Measurements from ENCODE around the gene BDNF.

BDNF gene

DNA sequence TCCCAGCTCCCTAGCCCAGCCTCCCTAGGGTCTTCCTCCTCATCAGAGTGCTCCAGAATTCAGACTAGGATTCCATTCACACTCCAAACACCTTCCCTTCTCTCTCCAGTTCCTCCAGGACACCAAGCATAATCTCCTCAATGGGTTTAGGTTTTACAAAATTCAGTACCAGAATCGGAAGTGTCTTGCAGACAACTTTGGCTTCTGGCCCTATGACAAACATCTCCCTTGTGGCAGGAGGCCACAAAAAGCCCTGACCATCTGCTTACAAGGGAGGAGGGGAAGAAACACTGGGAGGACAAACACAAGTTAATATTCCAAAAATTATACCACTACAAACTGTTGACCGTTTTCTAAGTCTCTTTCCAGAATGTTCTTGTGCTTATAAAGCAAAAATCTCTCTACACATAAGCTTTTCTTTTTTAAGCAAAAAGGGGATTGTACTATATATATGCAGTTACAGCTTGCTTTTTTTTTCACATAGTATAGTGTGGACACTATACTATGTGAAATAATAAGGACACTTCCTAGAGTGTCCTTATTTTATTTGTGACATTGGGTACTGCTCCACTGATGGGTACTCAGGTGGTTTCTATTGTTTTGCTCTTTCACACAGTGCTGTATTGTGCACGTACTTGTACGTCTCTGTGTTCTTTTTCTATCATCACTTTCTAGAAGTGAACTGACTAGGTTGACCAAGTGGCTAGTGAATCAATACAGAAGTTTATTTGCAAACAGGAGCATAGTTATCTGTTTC lies 78.7 kb downstream of the BDNF start:
- Histone ChIP-seq H2BK5ac (ENCODE audit: low read depth, low read length, poor library complexity, severe bottlenecking) (no peak overlapping the region), H3K9me3 (ENCODE audit: control insufficient read depth, low read length) (no peaks in the 10 kb centered on the region), H3K4me2 (ENCODE audit: low read length, poor library complexity, severe bottlenecking) (no peak overlapping the region), H3K4me1 (ENCODE audit: control insufficient read depth, insufficient read depth, low read depth, low read length) (no peaks in the 10 kb centered on the region), H4K91ac (ENCODE audit: low read length) (no peak overlapping the region), H3K4me3 (ENCODE audit: insufficient read depth in 1 of 2, low read depth in 1 of 2, low read length in 2 of 2) (no peak overlapping the region), H3K36me3 (ENCODE audit: control insufficient read depth in 1 of 2, insufficient read depth in 2 of 2, low read depth in 1 of 2, low read length in 2 of 2) (no peaks in the 10 kb centered on the region), H3K23ac (ENCODE audit: low read length in 2 of 2) (no peak overlapping the region), H2AFZ (ENCODE audit: low read depth, low read length) (no peak overlapping the region), H3K79me1 (replicated peaks; ENCODE audit: low read length, poor library complexity, severe bottlenecking) (no peaks in the 10 kb centered on the region), H3K27me3 (ENCODE audit: control insufficient read depth in 1 of 2, insufficient read depth in 1 of 2, low read length in 2 of 2) (peaks cover 4 to 11% of the 10 kb centered on the region in 2 experiments), H2BK15ac (ENCODE audit: low read depth, poor library complexity, severe bottlenecking) (no peak overlapping the region), H3K9ac (ENCODE audit: low read length) (no peak overlapping the region), H3K18ac (ENCODE audit: low read depth in 1 of 2, low read length in 2 of 2) (no peak overlapping the region), H3K14ac (ENCODE audit: low read length in 2 of 2) (no peak overlapping the region), H2BK12ac (ENCODE audit: low read length in 2 of 2) (no peak overlapping the region), H3K27ac (ENCODE audit: low read length, poor library complexity, severe bottlenecking) (no peak overlapping the region), H3K4ac (ENCODE audit: low read depth in 1 of 2, low read length in 2 of 2) (no peak overlapping the region), H2BK120ac (ENCODE audit: low read depth, low read length) (no peak overlapping the region), H2AK5ac (ENCODE audit: low read length, severe bottlenecking) (no peak overlapping the region), H4K8ac (ENCODE audit: low read length) (no peak overlapping the region)
- DNase-seq = no peak
- 95% methylated on average over 2 of the region's 4 CpGs for WGBS

DNA sequence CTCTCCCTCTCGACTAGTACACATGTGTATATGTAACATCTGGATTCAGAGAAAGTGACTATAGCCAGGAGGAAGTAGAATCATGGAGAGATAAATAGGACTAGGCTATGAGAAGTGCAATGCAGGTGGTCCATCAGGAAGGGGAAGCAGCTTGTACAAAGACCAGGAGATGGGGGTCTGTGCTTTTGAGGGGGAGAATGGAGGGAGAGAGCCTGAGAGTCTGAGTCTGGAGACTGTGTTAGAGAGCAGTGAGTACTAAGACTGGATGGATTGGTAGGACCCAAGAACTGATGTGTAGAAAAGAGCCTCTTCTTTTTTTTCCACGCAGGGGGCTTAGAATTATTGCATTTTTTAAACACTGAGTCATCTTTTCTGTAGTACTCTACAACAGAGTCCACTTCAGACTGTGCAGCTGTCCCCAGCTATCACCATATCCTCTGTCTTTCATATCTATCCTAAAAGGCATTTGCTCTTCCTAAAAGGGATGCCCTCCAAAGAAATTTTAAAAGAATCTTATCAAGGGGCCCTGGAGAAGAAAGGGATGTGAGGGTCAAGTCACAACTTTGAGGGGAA lies 80.4 kb downstream of the BDNF start:
- Histone ChIP-seq H3K4ac (ENCODE audit: low read depth in 1 of 2, low read length in 2 of 2) (no peak overlapping the region), H3K27ac (ENCODE audit: low read length, poor library complexity, severe bottlenecking) (no peak overlapping the region), H3K4me3 (ENCODE audit: insufficient read depth in 1 of 2, low read depth in 1 of 2, low read length in 2 of 2) (no peak overlapping the region), H2BK12ac (ENCODE audit: low read length in 2 of 2) (no peak overlapping the region), H2BK120ac (ENCODE audit: low read depth, low read length) (no peak overlapping the region), H2BK15ac (ENCODE audit: low read depth, poor library complexity, severe bottlenecking) (no peak overlapping the region), H3K79me1 (replicated peaks; ENCODE audit: low read length, poor library complexity, severe bottlenecking) (no peaks in the 10 kb centered on the region), H4K91ac (ENCODE audit: low read length) (no peak overlapping the region), H3K9ac (ENCODE audit: low read length) (no peak overlapping the region), H3K27me3 (ENCODE audit: control insufficient read depth in 1 of 2, insufficient read depth in 1 of 2, low read length in 2 of 2) (peaks cover 0 to 6% of the 10 kb centered on the region in 2 experiments), H3K4me2 (ENCODE audit: low read length, poor library complexity, severe bottlenecking) (no peak overlapping the region), H2BK5ac (ENCODE audit: low read depth, low read length, poor library complexity, severe bottlenecking) (no peak overlapping the region), H3K4me1 (ENCODE audit: control insufficient read depth, insufficient read depth, low read depth, low read length) (no peaks in the 10 kb centered on the region), H3K18ac (ENCODE audit: low read depth in 1 of 2, low read length in 2 of 2) (no peak overlapping the region), H2AK5ac (ENCODE audit: low read length, severe bottlenecking) (no peak overlapping the region), H3K36me3 (ENCODE audit: control insufficient read depth in 1 of 2, insufficient read depth in 2 of 2, low read depth in 1 of 2, low read length in 2 of 2) (no peaks in the 10 kb centered on the region), H3K9me3 (ENCODE audit: control insufficient read depth, low read length) (no peaks in the 10 kb centered on the region), H2AFZ (ENCODE audit: low read depth, low read length) (no peak overlapping the region), H3K23ac (ENCODE audit: low read length in 2 of 2) (no peak overlapping the region), H4K8ac (ENCODE audit: low read length) (no peak overlapping the region), H3K14ac (ENCODE audit: low read length in 2 of 2) (no peak overlapping the region)
- DNase-seq = peak; percentile 15
- 0% methylated on average over 1 of the region's 2 CpGs for WGBS

DNA sequence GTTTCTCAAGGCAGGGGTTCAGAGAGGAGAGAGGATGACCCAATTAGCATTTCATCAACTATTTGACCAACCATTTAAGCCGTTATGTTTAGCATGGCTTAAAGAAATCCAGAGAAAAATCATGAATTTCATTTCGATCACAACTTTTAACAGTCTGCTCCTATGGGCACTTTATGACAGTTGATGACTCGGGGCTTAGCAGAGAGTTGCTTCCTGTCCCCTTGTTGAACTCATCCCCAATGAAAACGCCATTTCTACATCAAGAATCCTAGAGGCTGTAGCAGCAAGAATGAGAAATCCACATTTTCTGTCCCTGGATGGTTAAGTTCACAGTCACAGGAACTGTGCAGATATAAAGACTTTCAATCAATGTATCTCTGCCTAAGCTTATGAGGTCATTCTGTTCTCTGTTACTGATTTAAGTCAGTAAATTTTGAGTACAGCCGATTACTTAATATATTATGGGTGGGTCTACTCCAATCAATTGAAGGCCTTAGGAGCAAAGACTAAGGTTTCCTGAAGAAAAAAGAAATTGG lies 81.1 kb downstream of the BDNF start:
- no peaks in the 10 kb centered on the region for H3K79me1 ChIP-seq (replicated peaks; ENCODE audit: low read length, poor library complexity, severe bottlenecking)
- H3K4me1 ChIP-seq (ENCODE audit: control insufficient read depth, insufficient read depth, low read depth, low read length) = no peaks in the 10 kb centered on the region
- no peak overlapping the region for H3K23ac ChIP-seq (ENCODE audit: low read length in 2 of 2)
- no peak overlapping the region for H4K8ac ChIP-seq (ENCODE audit: low read length)
- H3K27ac ChIP-seq (ENCODE audit: low read length, poor library complexity, severe bottlenecking) = no peak overlapping the region
- no peak overlapping the region for H3K14ac ChIP-seq (ENCODE audit: low read length in 2 of 2)
- peaks cover 0 to 6% of the 10 kb centered on the region in 2 experiments for H3K27me3 ChIP-seq (ENCODE audit: control insufficient read depth in 1 of 2, insufficient read depth in 1 of 2, low read length in 2 of 2)
- 78% methylated on average over 5 of the region's 5 CpGs for WGBS
- H3K9me3 ChIP-seq (ENCODE audit: control insufficient read depth, low read length) = no peaks in the 10 kb centered on the region
- H2BK5ac ChIP-seq (ENCODE audit: low read depth, low read length, poor library complexity, severe bottlenecking) = no peak overlapping the region
- DNase-seq = no peak
- no peak overlapping the region for H2AK5ac ChIP-seq (ENCODE audit: low read length, severe bottlenecking)
- H2BK12ac ChIP-seq (ENCODE audit: low read length in 2 of 2) = no peak overlapping the region
- H2AFZ ChIP-seq (ENCODE audit: low read depth, low read length) = no peak overlapping the region
- H3K18ac ChIP-seq (ENCODE audit: low read depth in 1 of 2, low read length in 2 of 2) = peak overlapping the region in 1 of 2 experiments; percentile 42
- no peaks in the 10 kb centered on the region for H3K36me3 ChIP-seq (ENCODE audit: control insufficient read depth in 1 of 2, insufficient read depth in 2 of 2, low read depth in 1 of 2, low read length in 2 of 2)
- no peak overlapping the region for H3K4me3 ChIP-seq (ENCODE audit: insufficient read depth in 1 of 2, low read depth in 1 of 2, low read length in 2 of 2)
- H2BK120ac ChIP-seq (ENCODE audit: low read depth, low read length) = no peak overlapping the region
- no peak overlapping the region for H2BK15ac ChIP-seq (ENCODE audit: low read depth, poor library complexity, severe bottlenecking)
- H3K4me2 ChIP-seq (ENCODE audit: low read length, poor library complexity, severe bottlenecking) = no peak overlapping the region
- no peak overlapping the region for H3K4ac ChIP-seq (ENCODE audit: low read depth in 1 of 2, low read length in 2 of 2)
- no peak overlapping the region for H3K9ac ChIP-seq (ENCODE audit: low read length)
- H4K91ac ChIP-seq (ENCODE audit: low read length) = no peak overlapping the region

DNA sequence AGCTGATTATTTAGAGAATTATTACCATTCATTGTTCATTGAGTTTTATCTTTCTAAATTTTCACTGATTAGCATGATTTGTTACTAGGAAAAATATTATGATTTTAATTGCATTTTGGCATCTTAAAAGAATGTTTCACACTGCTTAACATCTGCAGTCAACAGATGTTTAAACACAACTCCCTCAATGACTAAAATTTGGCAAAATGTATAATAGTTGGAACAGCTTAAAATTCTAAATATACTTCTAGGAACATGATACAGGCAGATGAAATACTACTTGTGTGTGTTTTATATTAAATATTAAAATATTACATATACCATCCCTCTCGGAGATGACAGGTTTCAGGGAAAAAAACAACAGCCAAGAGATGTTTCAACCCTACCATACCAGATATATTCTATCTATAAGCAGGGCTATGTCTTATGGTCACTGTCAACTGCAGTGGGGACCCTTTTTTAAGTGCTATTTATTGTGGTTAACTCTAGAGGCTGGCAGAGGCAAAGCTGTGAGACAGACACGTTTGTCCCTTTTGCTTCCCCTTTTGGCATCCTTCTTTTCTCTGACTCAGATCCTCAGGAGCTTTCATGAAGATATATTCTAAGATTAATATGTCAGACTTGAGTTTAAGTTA lies 81.9 kb downstream of the BDNF start:
- Histone ChIP-seq H3K23ac (ENCODE audit: low read length in 2 of 2) (no peak overlapping the region), H2BK15ac (ENCODE audit: low read depth, poor library complexity, severe bottlenecking) (no peak overlapping the region)

More for the DNA sequence above, 81.9 kb downstream of the BDNF start:
- no peak overlapping the region for H4K91ac ChIP-seq (ENCODE audit: low read length)
- no peaks in the 10 kb centered on the region for H3K9me3 ChIP-seq (ENCODE audit: control insufficient read depth, low read length)
- H3K4me1 ChIP-seq (ENCODE audit: control insufficient read depth, insufficient read depth, low read depth, low read length) = no peaks in the 10 kb centered on the region
- 67% methylated on average over 1 of the region's 2 CpGs for WGBS
- H3K14ac ChIP-seq (ENCODE audit: low read length in 2 of 2) = no peak overlapping the region
- H3K27ac ChIP-seq (ENCODE audit: low read length, poor library complexity, severe bottlenecking) = no peak overlapping the region
- H2AFZ ChIP-seq (ENCODE audit: low read depth, low read length) = no peak overlapping the region
- no peak overlapping the region for H3K4ac ChIP-seq (ENCODE audit: low read depth in 1 of 2, low read length in 2 of 2)
- no peak overlapping the region for H2BK12ac ChIP-seq (ENCODE audit: low read length in 2 of 2)
- H2AK5ac ChIP-seq (ENCODE audit: low read length, severe bottlenecking) = no peak overlapping the region
- no peak overlapping the region for H4K8ac ChIP-seq (ENCODE audit: low read length)
- peaks cover 0 to 6% of the 10 kb centered on the region in 2 experiments for H3K27me3 ChIP-seq (ENCODE audit: control insufficient read depth in 1 of 2, insufficient read depth in 1 of 2, low read length in 2 of 2)
- H3K18ac ChIP-seq (ENCODE audit: low read depth in 1 of 2, low read length in 2 of 2) = no peak overlapping the region
- no peaks in the 10 kb centered on the region for H3K36me3 ChIP-seq (ENCODE audit: control insufficient read depth in 1 of 2, insufficient read depth in 2 of 2, low read depth in 1 of 2, low read length in 2 of 2)
- no peak overlapping the region for H3K9ac ChIP-seq (ENCODE audit: low read length)
- no peak overlapping the region for H3K4me2 ChIP-seq (ENCODE audit: low read length, poor library complexity, severe bottlenecking)
- no peak overlapping the region for H3K4me3 ChIP-seq (ENCODE audit: insufficient read depth in 1 of 2, low read depth in 1 of 2, low read length in 2 of 2)
- no peaks in the 10 kb centered on the region for H3K79me1 ChIP-seq (replicated peaks; ENCODE audit: low read length, poor library complexity, severe bottlenecking)
- H2BK120ac ChIP-seq (ENCODE audit: low read depth, low read length) = no peak overlapping the region
- no peak for DNase-seq
- H2BK5ac ChIP-seq (ENCODE audit: low read depth, low read length, poor library complexity, severe bottlenecking) = no peak overlapping the region

All from mesenchymal stem cell (in vitro differentiated cells and primary cell).